Measurements from ENCODE around the gene YY2. TPM values are rescaled to one million over a fixed set of nuclear protein-coding genes. Genes with fewer than 3 reads are reported as not detected.

YY2 gene
- total RNA-seq, 4 donors from 2014 or later: 0.16 to 0.92 (median 0.75) TPM; not detected in 1

DNA sequence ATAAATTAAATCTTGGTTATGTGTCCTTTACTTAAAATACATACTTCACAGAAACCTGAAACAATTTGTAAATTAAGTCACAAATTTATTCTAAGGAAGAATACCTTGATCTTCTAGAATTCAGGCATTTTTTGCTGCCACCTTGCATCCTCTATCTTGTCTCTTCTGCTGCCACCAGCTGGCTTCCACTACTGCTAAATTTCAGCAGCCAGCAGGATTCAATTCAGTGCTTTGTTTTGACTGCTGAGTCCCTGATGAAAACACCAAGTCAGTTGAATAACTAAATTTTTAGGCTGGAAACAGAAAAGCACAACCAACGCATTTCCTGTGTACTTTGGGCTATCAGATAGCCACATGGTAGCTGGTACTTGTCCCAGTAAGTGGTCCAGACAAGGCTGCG, 18.7 kb upstream of the YY2 start:
- H3K27me3 ChIP-seq: no peaks in the 10 kb centered on the region
- H3K36me3 ChIP-seq: no peaks in the 10 kb centered on the region
- intact Hi-C loops (cut with DNase I; ENCODE audit: low total_unique reads): no loop called here
- no peaks in the 10 kb centered on the region for H3K9me3 ChIP-seq
- no peak overlapping the region for H3K4me3 ChIP-seq
- DNase-seq (no peak), ATAC-seq (no peak)
- peaks cover 4 to 11% of the 10 kb centered on the region in 2 donors for H3K4me1 ChIP-seq
- TF ChIP-seq, protein P1, sequence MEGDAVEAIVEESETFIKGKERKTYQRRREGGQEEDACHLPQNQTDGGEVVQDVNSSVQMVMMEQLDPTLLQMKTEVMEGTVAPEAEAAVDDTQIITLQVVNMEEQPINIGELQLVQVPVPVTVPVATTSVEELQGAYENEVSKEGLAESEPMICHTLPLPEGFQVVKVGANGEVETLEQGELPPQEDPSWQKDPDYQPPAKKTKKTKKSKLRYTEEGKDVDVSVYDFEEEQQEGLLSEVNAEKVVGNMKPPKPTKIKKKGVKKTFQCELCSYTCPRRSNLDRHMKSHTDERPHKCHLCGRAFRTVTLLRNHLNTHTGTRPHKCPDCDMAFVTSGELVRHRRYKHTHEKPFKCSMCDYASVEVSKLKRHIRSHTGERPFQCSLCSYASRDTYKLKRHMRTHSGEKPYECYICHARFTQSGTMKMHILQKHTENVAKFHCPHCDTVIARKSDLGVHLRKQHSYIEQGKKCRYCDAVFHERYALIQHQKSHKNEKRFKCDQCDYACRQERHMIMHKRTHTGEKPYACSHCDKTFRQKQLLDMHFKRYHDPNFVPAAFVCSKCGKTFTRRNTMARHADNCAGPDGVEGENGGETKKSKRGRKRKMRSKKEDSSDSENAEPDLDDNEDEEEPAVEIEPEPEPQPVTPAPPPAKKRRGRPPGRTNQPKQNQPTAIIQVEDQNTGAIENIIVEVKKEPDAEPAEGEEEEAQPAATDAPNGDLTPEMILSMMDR (IDR thresholded peaks at IDR 0.05 in 4 of 5, conservative IDR thresholded peaks at IDR 0.05 in 1 of 5): no peak
- no peak for TF ChIP-seq POLR2A (IDR thresholded peaks at IDR 0.05)
- in situ Hi-C loops (cut with MboI; ENCODE audit: low sequenced_read_pairs in 4 of 4): no loop called here
- no peak overlapping the region for H3K27ac ChIP-seq

DNA sequence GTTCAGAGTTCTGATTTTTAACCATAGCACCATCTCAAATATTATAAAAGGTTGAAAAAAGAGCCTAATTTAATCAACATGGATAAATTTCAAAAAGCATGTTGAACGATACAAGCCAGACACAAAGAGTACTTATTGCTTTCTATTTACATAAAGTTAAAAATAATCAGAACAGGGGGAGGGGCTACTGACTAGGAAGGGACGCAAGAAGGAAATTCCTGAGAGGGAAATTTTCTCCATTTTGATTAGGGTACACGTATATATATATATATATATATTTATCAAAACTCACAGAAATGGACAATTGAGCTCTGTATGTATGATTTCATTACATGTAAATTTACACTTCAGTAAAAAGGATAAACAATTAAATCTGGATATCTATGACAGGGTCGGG, 16.9 kb upstream of the YY2 start:
- H3K4me1 ChIP-seq: peaks cover 4 to 11% of the 10 kb centered on the region in 2 donors
- no peak for DNase-seq
- no peak for ATAC-seq
- H3K27me3 ChIP-seq: no peaks in the 10 kb centered on the region
- H3K9me3 ChIP-seq: no peaks in the 10 kb centered on the region
- H3K36me3 ChIP-seq: no peaks in the 10 kb centered on the region
- H3K4me3 ChIP-seq: peak overlapping the region; percentile 67 to 79 (median 76)
- TF ChIP-seq, protein P1 (IDR thresholded peaks at IDR 0.05 in 4 of 5, conservative IDR thresholded peaks at IDR 0.05 in 1 of 5): no peak
- TF ChIP-seq POLR2A (IDR thresholded peaks at IDR 0.05): no peak
- in situ Hi-C loops (cut with MboI; ENCODE audit: low sequenced_read_pairs in 4 of 4) (no loop called here), intact Hi-C loops (cut with DNase I; ENCODE audit: low total_unique reads) (loop anchor here (2.0 kb wide), 2 partner anchors 36 to 80 kb away; partner anchors contain the start of gene SMPX)
- peak overlapping the region; percentile 85 to 91 (median 86) for H3K27ac ChIP-seq

DNA sequence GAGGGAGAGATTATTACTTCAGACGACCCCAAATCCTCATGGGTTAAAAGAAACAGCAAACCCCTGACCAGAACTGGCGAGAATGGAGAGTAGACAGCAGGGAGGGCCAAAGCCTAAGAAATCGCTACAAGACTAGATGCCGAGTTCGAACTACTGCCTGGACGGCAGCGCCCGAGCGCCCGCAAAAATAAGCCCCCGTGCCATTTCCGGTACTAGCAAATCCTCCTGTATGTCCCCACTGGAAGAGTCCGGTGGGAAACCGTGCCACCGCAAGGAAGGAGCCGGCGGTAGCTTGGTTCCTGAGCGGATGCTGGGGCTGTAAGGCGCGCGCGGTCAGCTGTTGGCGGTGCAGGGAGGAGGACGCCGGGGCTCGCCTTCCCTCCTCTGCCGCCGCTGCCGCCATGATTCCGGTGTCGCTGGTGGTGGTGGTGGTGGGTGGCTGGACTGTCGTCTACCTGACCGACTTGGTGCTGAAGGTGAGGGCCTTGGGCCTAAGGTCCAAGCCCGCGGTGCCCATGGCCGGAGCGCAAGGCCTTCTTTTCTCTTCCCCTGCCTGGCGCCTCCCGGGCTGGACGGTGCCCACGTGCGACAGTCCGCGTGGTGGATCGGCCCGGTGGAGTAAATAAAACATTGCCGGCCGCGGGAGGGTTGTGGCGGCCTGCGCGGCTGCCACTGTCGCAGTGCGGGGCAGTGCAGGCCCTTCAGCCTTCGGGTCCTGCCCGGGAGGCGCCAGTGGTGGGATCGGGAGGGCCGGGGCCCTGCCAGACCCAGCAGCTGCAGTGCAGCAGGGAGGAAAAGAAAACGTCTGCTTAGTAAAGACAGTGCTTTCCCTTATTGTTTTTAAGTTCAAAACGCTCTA, 16.2 kb upstream of the YY2 start, which contains the start of gene MBTPS2:
Gene MBTPS2 (plus strand): TSS at position 284 of the 859 bp plus-strand sequence. CDS start 118 bp downstream, at position 402.
- peak; percentile 66 to 79 for DNase-seq
- Histone ChIP-seq H3K27ac (peak within 1 kb of the TSS; percentile 85 to 91 (median 86)), H3K36me3 (peaks cover 0 to 6% of the 10 kb centered on the region in 2 donors), H3K4me3 (peak within 1 kb of the TSS; percentile 67 to 79 (median 76)), H3K27me3 (no peaks in the 10 kb centered on the region), H3K9me3 (no peaks in the 10 kb centered on the region), H3K4me1 (peaks cover 4 to 11% of the 10 kb centered on the region in 2 donors)
- peak; percentile 97 for ATAC-seq
- in situ Hi-C loops (cut with MboI; ENCODE audit: low sequenced_read_pairs in 4 of 4): no loop called here
- intact Hi-C loops (cut with DNase I; ENCODE audit: low total_unique reads): loop anchor here (2.0 kb wide), 2 partner anchors 37 to 81 kb away; partner anchors contain the start of gene SMPX
- TF ChIP-seq, protein P1 (IDR thresholded peaks at IDR 0.05 in 4 of 5, conservative IDR thresholded peaks at IDR 0.05 in 1 of 5): peak in 1 of 5 experiments; percentile 3
- TF ChIP-seq POLR2A (IDR thresholded peaks at IDR 0.05): peak; percentile 24 to 36

DNA sequence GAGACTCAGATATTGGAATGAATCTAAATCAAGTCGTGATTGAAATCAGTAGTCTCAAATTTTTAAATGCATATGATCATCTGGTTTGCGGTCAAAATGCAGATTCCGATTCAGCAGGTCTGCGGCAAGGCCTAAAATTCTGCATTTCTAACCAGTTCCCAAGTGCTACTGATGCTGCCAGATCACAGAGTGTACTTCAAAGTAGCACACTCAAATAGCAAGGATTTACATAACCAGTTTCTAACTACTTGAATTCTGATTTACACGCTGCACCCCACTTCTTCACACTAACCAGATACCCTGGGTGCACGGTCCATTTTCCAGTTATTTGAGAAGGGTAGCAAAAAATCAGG, 15.6 kb upstream of the YY2 start:
- DNase-seq (no peak), ATAC-seq (no peak)
- H3K27ac ChIP-seq: peak overlapping the region; percentile 85 to 91 (median 86)
- TF ChIP-seq, protein P1 (IDR thresholded peaks at IDR 0.05 in 4 of 5, conservative IDR thresholded peaks at IDR 0.05 in 1 of 5): no peak
- no peak for TF ChIP-seq POLR2A (IDR thresholded peaks at IDR 0.05)
- peak overlapping the region; percentile 67 to 79 (median 76) for H3K4me3 ChIP-seq
- H3K4me1 ChIP-seq: peaks cover 4 to 11% of the 10 kb centered on the region in 2 donors
- intact Hi-C loops (cut with DNase I; ENCODE audit: low total_unique reads) (no loop called here), in situ Hi-C loops (cut with MboI; ENCODE audit: low sequenced_read_pairs in 4 of 4) (no loop called here)
- peaks cover 0 to 6% of the 10 kb centered on the region in 2 donors for H3K36me3 ChIP-seq
- H3K9me3 ChIP-seq: no peaks in the 10 kb centered on the region
- H3K27me3 ChIP-seq: no peaks in the 10 kb centered on the region

All from gastrocnemius medialis (tissue), 4 donors.